ENCODE results near the gene CRHBP. TPM values are rescaled to one million over a fixed set of nuclear protein-coding genes. Genes with fewer than 3 reads are reported as not detected.
"Not testable (repeated sequence)": the region's sequence is repeated elsewhere in the genome, so short reads cannot be mapped to it uniquely, and the experiment has no call there.

The CRHBP gene
- total RNA-seq, 1 experiment from 2014 or later = not detected

- no peak for TF ChIP-seq ESRRA (CRISPR knock-in tag; IDR thresholded peaks at IDR 0.05; ENCODE audit: borderline replicate concordance)
Measured at GRCh38 chr5:76990899-76991459, 38.1 kb downstream of the CRHBP start (continued).

- H3K4me1 Mint-ChIP-seq; DNase-seq (ENCODE audit: low spot score); H3K27me3 Mint-ChIP-seq (ENCODE audit: low read depth); POLR2A ChIA-PET; H3K4me3 Mint-ChIP-seq; H3K36me3 Mint-ChIP-seq; H3K9me3 Mint-ChIP-seq; H3K27ac Mint-ChIP-seq; ATAC-seq: not testable (repeated sequence)
- CTCF ChIA-PET = interaction anchor here (0.6 kb wide), 1 partner anchor 278 kb away, joined by 3 read pairs; no protein-coding TSS in a partner anchor
Measured at GRCh38 chr5:76993436-76993835, 40.6 kb downstream of the CRHBP start.

- no peak for ATAC-seq
- Mint-ChIP-seq H3K4me3 (no peak overlapping the region), H3K36me3 (no peaks in the 10 kb centered on the region), H3K27me3 (ENCODE audit: low read depth) (no peaks in the 10 kb centered on the region; the same call in 1 of the 2 replicates), H3K4me1 (no peaks in the 10 kb centered on the region), H3K27ac (no peak overlapping the region), H3K9me3 (peaks cover 12% of the 10 kb centered on the region)
- TF ChIP-seq CBFB (CRISPR knock-in tag; IDR thresholded peaks at IDR 0.05; ENCODE audit: low read depth) (no peak), PRDM15 (CRISPR knock-in tag; IDR thresholded peaks at IDR 0.05) (no peak), TEAD4 (CRISPR knock-in tag; IDR thresholded peaks at IDR 0.05) (no peak), ETV6 (CRISPR knock-in tag; IDR thresholded peaks at IDR 0.05) (no peak), SMAD3 (CRISPR knock-in tag; IDR thresholded peaks at IDR 0.05; ENCODE audit: borderline replicate concordance) (no peak), IRF2 (CRISPR knock-in tag; IDR thresholded peaks at IDR 0.05; ENCODE audit: borderline replicate concordance, low read depth) (no peak), ELF4 (CRISPR knock-in tag; IDR thresholded peaks at IDR 0.05; ENCODE audit: low read depth) (no peak), JAZF1 (CRISPR knock-in tag; IDR thresholded peaks at IDR 0.05) (no peak)
- CTCF ChIA-PET = interaction anchor here (0.7 kb wide), 1 partner anchor 119 kb away, joined by 3 read pairs; no protein-coding TSS in a partner anchor
- no peak for DNase-seq (ENCODE audit: low spot score)
- POLR2A ChIA-PET = no interaction called here
Measured at GRCh38 chr5:76994337-76994736, 41.5 kb downstream of the CRHBP start.

GRCh38 chr5:76998251-76998650 is 45.4 kb downstream of the CRHBP start:
- H3K4me3 Mint-ChIP-seq; H3K4me1 Mint-ChIP-seq; POLR2A ChIA-PET; ATAC-seq; H3K36me3 Mint-ChIP-seq; DNase-seq (ENCODE audit: low spot score); CTCF ChIA-PET; H3K27ac Mint-ChIP-seq; H3K27me3 Mint-ChIP-seq (ENCODE audit: low read depth): not testable (repeated sequence)
- peaks cover 12% of the 10 kb centered on the region for H3K9me3 Mint-ChIP-seq

GRCh38 chr5:76999451-76999850 is 46.6 kb downstream of the CRHBP start:
- Mint-ChIP-seq H3K36me3 (no peaks in the 10 kb centered on the region), H3K4me1 (no peaks in the 10 kb centered on the region), H3K9me3 (peaks cover 9% of the 10 kb centered on the region), H3K27me3 (ENCODE audit: low read depth) (no peaks in the 10 kb centered on the region; the same call in none of the 2 replicates), H3K4me3 (no peak overlapping the region), H3K27ac (no peak overlapping the region)
- DNase-seq (ENCODE audit: low spot score) = no peak
- CTCF ChIA-PET = interaction anchor here (1.2 kb wide), 1 partner anchor 225 kb away, joined by 3 read pairs; no protein-coding TSS in a partner anchor
- ATAC-seq = no peak
- POLR2A ChIA-PET = no interaction called here
- TF ChIP-seq CDX4 (CRISPR knock-in tag; IDR thresholded peaks at IDR 0.05; ENCODE audit: borderline replicate concordance) (no peak), FOXP1 (CRISPR knock-in tag; IDR thresholded peaks at IDR 0.05; ENCODE audit: borderline replicate concordance) (no peak), FOXJ3 (CRISPR knock-in tag; IDR thresholded peaks at IDR 0.05; ENCODE audit: borderline replicate concordance) (no peak), MAX (CRISPR knock-in tag; IDR thresholded peaks at IDR 0.05) (no peak), OVOL2 (CRISPR knock-in tag; IDR thresholded peaks at IDR 0.05; ENCODE audit: borderline replicate concordance) (no peak), PRDM15 (CRISPR knock-in tag; IDR thresholded peaks at IDR 0.05) (no peak), JAZF1 (CRISPR knock-in tag; IDR thresholded peaks at IDR 0.05) (no peak), RELA (CRISPR knock-in tag; IDR thresholded peaks at IDR 0.05; ENCODE audit: borderline replicate concordance) (no peak), E2F4 (CRISPR knock-in tag; IDR thresholded peaks at IDR 0.05; ENCODE audit: borderline replicate concordance, low read depth) (no peak)
